ENCODE measurements around the gene TMEM121B. TPM values are rescaled to one million over a fixed set of nuclear protein-coding genes. Genes with fewer than 3 reads are reported as not detected.

Gene TMEM121B
- total RNA-seq, 2 experiments from 2014 or later: 0.19 to 0.22 TPM

DNA sequence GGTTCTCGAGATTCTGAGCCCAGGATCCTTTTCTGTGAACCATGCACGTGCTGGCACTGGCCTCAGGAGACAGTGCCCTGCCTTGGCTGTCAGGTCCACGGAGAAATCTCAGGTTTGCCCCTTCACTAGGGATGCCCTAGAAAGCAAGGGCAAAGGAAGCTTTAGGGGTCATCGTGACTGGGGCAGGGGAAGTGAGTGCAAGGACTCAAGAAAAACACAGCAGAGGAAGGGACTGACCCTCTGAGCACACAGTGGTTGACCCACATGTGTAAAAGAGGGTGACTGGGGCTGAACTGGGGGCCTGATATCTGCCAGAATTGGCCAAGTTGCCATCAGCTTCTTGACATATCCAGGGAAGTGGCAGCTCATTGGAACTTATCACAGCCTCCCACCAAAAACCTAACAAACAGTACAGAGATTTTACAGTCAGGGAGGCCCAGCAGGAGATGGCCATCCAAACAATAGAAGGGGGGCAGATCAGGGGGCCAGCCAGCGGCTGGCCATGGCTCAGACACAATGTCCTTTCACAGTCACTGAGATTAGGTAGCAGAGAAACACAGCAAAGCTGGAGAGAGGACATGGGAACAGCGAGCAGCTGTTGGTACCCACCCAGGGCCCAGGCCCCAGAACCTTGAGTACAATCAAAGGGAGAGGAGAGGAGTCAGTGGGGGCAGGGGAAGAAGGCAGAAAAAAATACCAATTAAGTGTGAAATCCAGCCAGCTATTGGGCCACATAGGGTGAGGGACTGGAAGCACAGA lies 4.4 kb downstream of the TMEM121B start:
- Mint-ChIP-seq H3K27ac (peak overlapping the region; percentile 73), H3K36me3 (ENCODE audit: low read depth) (no peaks in the 10 kb centered on the region), H3K27me3 (ENCODE audit: low read depth) (peaks cover 7% of the 10 kb centered on the region), H3K4me3 (no peak overlapping the region), H3K4me1 (ENCODE audit: low read depth) (peaks cover 62% of the 10 kb centered on the region), H3K9me3 (no peaks in the 10 kb centered on the region)
- intact Hi-C loops (cut with micrococcal nuclease): loop anchor here (1.0 to 5.0 kb wide), 4 partner anchors 10 to 101 kb away; partner anchors contain the start of gene ADA2
- DNase-seq: no peak
- CTCF ChIA-PET: interaction anchor here (1.2 to 2.7 kb wide), 6 partner anchors 11 to 200 kb away, joined by 3 to 10 read pairs (median 6); no protein-coding TSS in a partner anchor

DNA sequence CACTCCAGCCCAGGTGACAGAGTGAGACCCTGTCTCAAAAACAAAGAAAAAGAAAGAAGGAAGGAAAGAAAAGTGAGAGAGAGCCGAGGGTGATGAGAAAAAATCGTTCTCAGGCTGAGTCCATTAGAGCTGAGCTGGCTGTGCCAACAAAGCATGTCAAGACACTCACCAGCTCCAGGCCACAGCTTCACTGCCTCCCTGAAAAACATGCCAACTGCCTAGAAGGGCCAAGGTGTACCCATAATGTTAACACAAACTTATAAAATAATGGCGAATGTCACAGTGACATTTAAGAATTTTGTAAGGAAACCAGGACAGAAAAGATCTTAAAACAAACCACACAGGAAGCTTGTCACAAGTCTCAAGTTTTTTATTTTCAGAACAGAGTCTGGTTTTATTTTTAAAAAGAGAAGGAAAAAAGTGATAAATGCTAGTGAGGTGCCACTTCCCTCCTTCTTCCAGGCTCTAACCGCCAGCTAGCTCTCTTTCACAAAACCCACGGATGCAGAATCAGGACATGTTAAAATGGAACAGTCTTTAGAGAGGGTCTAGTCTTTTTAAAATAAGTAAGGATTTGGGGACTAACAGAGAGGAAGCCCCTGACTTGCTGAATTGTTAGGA lies 5.1 kb downstream of the TMEM121B start:
- CTCF ChIA-PET: interaction anchor here (1.2 to 2.7 kb wide), 6 partner anchors 10 to 199 kb away, joined by 3 to 10 read pairs (median 6); no protein-coding TSS in a partner anchor

DNA sequence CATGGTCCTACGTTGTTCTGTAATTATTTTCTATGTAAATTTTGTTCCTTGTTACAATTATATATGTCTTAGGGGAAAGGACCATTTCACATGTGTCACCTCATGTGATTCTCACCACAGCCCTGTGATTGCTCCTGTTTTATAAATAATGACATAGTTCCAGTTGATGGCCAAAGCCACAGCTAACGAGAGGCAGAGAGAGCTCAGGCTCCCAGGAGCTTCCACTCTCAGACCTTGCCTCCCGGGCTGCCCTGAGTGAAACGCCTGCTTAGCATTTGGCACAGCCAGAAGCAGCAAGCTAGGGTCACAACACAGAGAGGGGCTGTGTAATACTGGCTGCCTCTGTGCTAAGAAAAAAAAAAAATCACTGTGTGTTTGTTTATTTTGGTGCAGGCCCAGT lies 5.9 kb downstream of the TMEM121B start:
- CTCF ChIA-PET: interaction anchor here (1.5 to 2.7 kb wide), 4 partner anchors 9 to 57 kb away, joined by 5 to 10 read pairs (median 7); no protein-coding TSS in a partner anchor
- intact Hi-C loops (cut with micrococcal nuclease): loop anchor here (5.0 kb wide), 1 partner anchor 102 kb away; the partner anchor contains the start of gene ADA2
- H3K27me3 Mint-ChIP-seq (ENCODE audit: low read depth): peaks cover 4% of the 10 kb centered on the region
- H3K27ac Mint-ChIP-seq: no peak overlapping the region
- H3K36me3 Mint-ChIP-seq (ENCODE audit: low read depth): peaks cover 4% of the 10 kb centered on the region
- peaks cover 71% of the 10 kb centered on the region for H3K4me1 Mint-ChIP-seq (ENCODE audit: low read depth)
- no peak for DNase-seq
- no peak overlapping the region for H3K4me3 Mint-ChIP-seq
- no peaks in the 10 kb centered on the region for H3K9me3 Mint-ChIP-seq

More for the DNA sequence above, 5.1 kb downstream of the TMEM121B start:
- Mint-ChIP-seq H3K27ac (peak overlapping the region; percentile 73), H3K36me3 (ENCODE audit: low read depth) (no peaks in the 10 kb centered on the region), H3K27me3 (ENCODE audit: low read depth) (peaks cover 4% of the 10 kb centered on the region), H3K4me1 (ENCODE audit: low read depth) (peaks cover 65% of the 10 kb centered on the region), H3K9me3 (no peaks in the 10 kb centered on the region), H3K4me3 (peak overlapping the region; percentile 42)
- DNase-seq: no peak
- intact Hi-C loops (cut with micrococcal nuclease): loop anchor here (1.0 to 5.0 kb wide), 2 partner anchors 10 to 101 kb away; partner anchors contain the start of gene ADA2

DNA sequence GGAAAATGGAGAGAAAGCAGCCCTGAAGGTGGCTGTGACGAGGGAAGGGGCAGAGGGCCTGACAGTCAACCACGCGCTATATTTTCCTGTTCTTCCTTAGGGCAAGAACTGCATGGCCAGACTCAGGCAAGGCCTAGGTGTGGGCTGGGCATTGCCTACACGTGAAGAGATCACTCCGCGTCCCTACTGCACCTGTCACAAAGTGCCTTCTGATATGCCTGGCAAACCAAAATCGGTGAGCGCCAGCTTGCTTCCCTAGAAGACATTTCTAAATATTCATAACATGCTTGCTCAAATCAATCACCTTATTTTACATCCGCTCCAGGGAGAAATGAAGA lies 6.3 kb downstream of the TMEM121B start:
- H3K27ac Mint-ChIP-seq: no peak overlapping the region
- intact Hi-C loops (cut with micrococcal nuclease): loop anchor here (5.0 kb wide), 1 partner anchor 102 kb away; the partner anchor contains the start of gene ADA2
- H3K27me3 Mint-ChIP-seq (ENCODE audit: low read depth): peaks cover 4% of the 10 kb centered on the region
- H3K4me1 Mint-ChIP-seq (ENCODE audit: low read depth): peaks cover 71% of the 10 kb centered on the region
- no peaks in the 10 kb centered on the region for H3K9me3 Mint-ChIP-seq
- H3K4me3 Mint-ChIP-seq: no peak overlapping the region
- CTCF ChIA-PET: interaction anchor here (0.8 to 2.7 kb wide), 4 partner anchors 9 to 57 kb away, joined by 4 to 10 read pairs (median 7); no protein-coding TSS in a partner anchor
- H3K36me3 Mint-ChIP-seq (ENCODE audit: low read depth): peaks cover 4% of the 10 kb centered on the region
- DNase-seq: no peak

DNA sequence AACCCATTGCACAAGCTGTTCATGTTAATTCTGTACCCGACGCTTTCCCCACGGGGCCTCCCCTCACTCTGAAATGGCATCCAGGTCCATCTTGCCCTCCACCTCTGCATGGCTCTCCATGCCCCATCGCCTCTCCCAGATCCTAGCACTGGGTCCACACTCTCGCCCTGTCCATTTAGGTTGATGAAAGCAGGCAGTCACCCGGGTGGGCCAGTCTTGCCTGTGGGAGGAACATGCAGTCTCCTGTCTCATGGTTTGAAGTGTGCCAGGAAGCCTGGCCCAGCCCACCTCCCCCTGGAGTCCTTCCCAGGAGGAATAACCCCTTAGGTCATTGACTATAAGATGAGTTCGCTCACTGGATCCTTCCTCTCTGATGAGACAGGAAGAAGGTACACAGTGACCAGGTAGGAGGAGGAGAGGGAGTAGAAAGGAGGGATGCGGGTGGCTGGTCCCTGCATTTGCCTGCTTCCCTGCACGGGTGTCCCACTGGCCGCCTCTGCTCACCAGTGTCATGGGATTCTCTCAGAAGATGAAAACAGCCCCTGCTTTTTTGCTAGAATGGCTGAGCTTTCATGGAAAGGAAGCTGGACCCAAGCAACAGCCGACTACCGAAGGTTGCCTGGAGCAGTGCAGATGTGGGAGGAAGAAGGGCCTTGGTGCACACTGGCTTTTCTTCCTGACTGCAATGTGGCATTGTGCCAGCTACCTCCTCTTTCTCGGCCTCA lies 6.8 kb downstream of the TMEM121B start:
- peaks cover 4% of the 10 kb centered on the region for H3K27me3 Mint-ChIP-seq (ENCODE audit: low read depth)
- intact Hi-C loops (cut with micrococcal nuclease): no loop called here
- H3K36me3 Mint-ChIP-seq (ENCODE audit: low read depth): peaks cover 5% of the 10 kb centered on the region
- H3K4me3 Mint-ChIP-seq: no peak overlapping the region
- CTCF ChIA-PET: interaction anchor here (0.7 to 2.7 kb wide), 4 partner anchors 8 to 58 kb away, joined by 3 to 10 read pairs (median 4); no protein-coding TSS in a partner anchor
- no peak for DNase-seq
- no peaks in the 10 kb centered on the region for H3K9me3 Mint-ChIP-seq
- peaks cover 68% of the 10 kb centered on the region for H3K4me1 Mint-ChIP-seq (ENCODE audit: low read depth)
- H3K27ac Mint-ChIP-seq: no peak overlapping the region

DNA sequence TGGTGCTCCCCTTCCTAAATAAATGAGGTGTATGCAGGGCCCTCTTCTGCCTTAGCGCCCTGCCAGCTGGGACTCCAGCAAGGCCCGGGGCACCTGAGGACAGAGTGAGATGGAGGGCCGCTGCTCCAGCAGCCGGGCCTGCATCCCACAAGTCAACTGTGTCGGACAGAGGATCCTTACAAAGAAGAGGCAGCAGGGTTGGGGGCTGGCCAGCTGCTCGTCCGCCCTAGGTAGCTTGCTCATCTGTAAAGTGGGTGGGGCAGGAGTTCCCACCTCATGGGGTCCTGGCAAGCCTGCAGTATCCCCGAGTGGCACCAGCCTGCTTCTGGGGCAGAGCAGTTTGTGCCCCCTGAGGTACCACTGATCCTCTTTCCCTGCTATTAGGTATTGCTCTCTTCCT lies 7.6 kb downstream of the TMEM121B start:
- CTCF ChIA-PET: interaction anchor here (0.7 to 1.5 kb wide), 2 partner anchors 9 to 24 kb away, joined by 3 to 4 read pairs; no protein-coding TSS in a partner anchor
- Mint-ChIP-seq H3K9me3 (no peaks in the 10 kb centered on the region), H3K4me3 (no peak overlapping the region), H3K27ac (no peak overlapping the region), H3K36me3 (ENCODE audit: low read depth) (peaks cover 6% of the 10 kb centered on the region), H3K27me3 (ENCODE audit: low read depth) (no peaks in the 10 kb centered on the region), H3K4me1 (ENCODE audit: low read depth) (peaks cover 60% of the 10 kb centered on the region)
- intact Hi-C loops (cut with micrococcal nuclease): no loop called here
- DNase-seq: no peak

DNA sequence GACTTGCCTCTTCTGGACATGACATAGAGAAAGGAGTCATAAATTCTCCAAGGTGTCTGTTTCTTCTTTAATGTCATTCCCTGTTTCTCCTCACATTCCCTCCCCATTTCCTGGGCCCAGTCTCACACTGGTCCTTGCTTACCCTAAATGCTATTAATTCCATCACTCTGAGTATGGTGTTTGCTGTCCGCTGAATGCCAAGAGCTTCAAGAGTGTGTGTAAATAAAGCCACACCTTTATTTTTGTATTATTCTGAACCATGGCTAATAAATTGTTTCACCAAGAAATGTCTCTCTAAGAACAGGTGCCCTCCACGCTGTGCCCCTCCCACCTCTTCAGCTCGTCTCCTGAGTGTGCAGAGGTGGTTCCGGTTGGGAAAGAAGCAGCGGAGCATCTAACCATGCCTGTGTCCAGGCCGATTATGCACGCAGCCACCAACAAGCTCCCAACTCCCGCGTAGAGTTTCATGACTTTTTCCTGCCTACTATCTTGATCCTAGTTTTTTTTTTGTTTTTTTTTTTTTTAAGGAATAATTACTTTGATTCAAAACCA lies 8.6 kb downstream of the TMEM121B start:
- Mint-ChIP-seq H3K27ac (no peak overlapping the region), H3K27me3 (ENCODE audit: low read depth) (no peaks in the 10 kb centered on the region), H3K36me3 (ENCODE audit: low read depth) (peaks cover 9% of the 10 kb centered on the region), H3K4me1 (ENCODE audit: low read depth) (peaks cover 53% of the 10 kb centered on the region), H3K9me3 (no peaks in the 10 kb centered on the region), H3K4me3 (no peak overlapping the region)
- intact Hi-C loops (cut with micrococcal nuclease): no loop called here
- CTCF ChIA-PET: interaction anchor here (1.3 kb wide), 1 partner anchor 59 kb away, joined by 4 read pairs; no protein-coding TSS in a partner anchor
- DNase-seq: no peak

DNA sequence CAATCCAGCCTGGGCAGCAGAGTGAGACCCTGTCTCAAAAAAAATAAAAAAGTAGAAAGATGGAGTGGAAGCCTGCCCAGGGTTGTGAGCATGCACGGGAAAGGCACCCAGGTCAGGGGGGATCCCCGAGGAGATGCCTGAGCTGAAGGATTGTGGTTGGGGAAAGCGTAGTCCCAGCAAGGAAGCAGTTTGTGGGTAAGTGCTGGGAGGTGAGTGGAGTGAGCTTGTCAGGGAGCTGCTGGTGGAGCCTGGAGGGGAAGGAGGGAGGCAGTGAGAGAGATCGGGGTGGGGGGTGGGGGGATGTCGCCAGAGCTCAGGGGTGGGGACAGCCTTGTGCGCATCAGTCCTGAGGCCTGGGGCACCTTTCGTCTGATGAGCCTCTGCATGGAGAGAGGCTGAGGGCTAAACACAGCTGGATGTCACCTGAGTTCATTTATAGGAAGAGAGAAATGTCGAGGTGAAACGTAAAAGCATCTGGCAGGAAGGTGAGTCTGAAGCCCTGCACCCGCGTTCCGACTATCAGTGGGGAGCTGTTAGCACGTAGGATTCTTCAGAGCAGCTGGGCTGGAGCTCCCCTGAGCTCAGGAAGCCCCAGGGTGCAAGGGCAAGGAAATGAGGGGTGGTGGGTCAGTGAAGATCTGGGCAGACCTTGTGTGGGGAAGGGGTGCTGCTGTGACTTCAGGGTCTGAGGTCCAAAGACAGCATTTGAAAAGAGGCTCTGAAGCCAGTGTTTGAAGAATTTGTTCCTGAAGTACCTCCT lies 10.2 kb downstream of the TMEM121B start:
- H3K4me3 Mint-ChIP-seq: no peak overlapping the region
- no peaks in the 10 kb centered on the region for H3K27me3 Mint-ChIP-seq (ENCODE audit: low read depth)
- H3K9me3 Mint-ChIP-seq: no peaks in the 10 kb centered on the region
- H3K36me3 Mint-ChIP-seq (ENCODE audit: low read depth): peaks cover 15% of the 10 kb centered on the region
- peak overlapping the region; percentile 32 for H3K27ac Mint-ChIP-seq
- intact Hi-C loops (cut with micrococcal nuclease): no loop called here
- no peak for DNase-seq
- peaks cover 53% of the 10 kb centered on the region for H3K4me1 Mint-ChIP-seq (ENCODE audit: low read depth)
- CTCF ChIA-PET: no interaction called here

DNA sequence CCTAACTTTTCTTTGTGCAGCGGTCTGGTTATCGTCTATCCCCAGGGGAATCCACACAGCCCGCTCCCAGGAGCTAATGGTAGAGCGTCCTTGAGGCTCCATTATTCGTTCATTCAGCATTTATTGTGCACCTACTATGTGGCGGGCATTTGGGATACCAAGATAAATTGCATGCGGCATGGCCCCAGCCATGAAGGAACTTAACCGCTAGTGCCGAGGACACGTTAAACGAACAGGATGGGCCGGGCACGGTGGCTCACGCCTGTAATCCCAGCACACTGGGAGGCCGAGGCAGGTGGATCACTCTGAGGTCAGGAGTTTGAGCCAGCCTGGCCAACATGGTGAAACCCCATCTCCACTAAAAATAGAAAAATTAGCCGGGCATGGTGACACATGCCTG lies 11.2 kb downstream of the TMEM121B start:
- DNase-seq: no peak
- H3K27me3 Mint-ChIP-seq (ENCODE audit: low read depth): no peaks in the 10 kb centered on the region
- H3K4me3 Mint-ChIP-seq: no peak overlapping the region
- CTCF ChIA-PET: no interaction called here
- H3K36me3 Mint-ChIP-seq (ENCODE audit: low read depth): peaks cover 18% of the 10 kb centered on the region
- no peaks in the 10 kb centered on the region for H3K9me3 Mint-ChIP-seq
- H3K4me1 Mint-ChIP-seq (ENCODE audit: low read depth): peaks cover 52% of the 10 kb centered on the region
- intact Hi-C loops (cut with micrococcal nuclease): no loop called here
- H3K27ac Mint-ChIP-seq: no peak overlapping the region

DNA sequence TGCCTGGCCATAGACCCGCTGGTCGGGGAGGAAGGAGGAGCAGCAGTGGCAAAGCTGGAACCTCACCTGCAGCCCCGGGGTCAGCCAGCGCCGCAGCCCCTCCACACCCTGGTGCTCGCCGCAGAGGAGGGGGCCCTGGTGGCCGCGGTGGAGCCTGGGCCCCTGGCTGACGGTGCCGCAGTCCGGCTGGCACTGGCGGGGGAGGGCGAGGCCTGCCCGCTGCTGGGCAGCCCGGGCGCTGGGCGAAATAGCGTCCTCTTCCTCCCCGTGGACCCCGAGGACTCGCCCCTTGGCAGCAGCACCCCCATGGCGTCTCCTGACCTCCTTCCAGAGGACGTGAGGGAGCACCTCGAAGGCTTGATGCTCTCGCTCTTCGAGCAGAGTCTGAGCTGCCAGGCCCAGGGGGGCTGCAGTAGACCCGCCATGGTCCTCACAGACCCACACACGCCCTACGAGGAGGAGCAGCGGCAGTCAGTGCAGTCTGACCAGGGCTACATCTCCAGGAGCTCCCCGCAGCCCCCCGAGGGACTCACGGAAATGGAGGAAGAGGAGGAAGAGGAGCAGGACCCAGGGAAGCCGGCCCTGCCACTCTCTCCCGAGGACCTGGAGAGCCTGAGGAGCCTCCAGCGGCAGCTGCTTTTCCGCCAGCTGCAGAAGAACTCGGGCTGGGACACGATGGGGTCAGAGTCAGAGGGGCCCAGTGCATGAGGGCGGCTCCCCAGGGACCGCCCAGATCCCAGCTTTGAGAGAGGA lies 11.9 kb downstream of the TMEM121B start:
- CTCF ChIA-PET: no interaction called here
- DNase-seq: no peak
- Mint-ChIP-seq H3K4me3 (no peak overlapping the region), H3K9me3 (no peaks in the 10 kb centered on the region), H3K4me1 (ENCODE audit: low read depth) (peaks cover 47% of the 10 kb centered on the region), H3K36me3 (ENCODE audit: low read depth) (peaks cover 18% of the 10 kb centered on the region), H3K27me3 (ENCODE audit: low read depth) (no peaks in the 10 kb centered on the region), H3K27ac (no peak overlapping the region)
- intact Hi-C loops (cut with micrococcal nuclease): no loop called here
